ENCODE results near the gene CTNNBIP1. TPM values are rescaled to one million over a fixed set of nuclear protein-coding genes. Genes with fewer than 3 reads are reported as not detected.

The CTNNBIP1 gene
- total and polyA plus RNA-seq, 9 of the 15 experiments (the other 6 are each of a cell fraction or from before 2014, with no cell fraction given), result 0.65 to 29.2 (median 14.7) TPM

GRCh38 chr1:9867408-9868243, 42.4 kb downstream of the CTNNBIP1 start (continued):
- TF ChIP-seq NRF1 (conservative IDR thresholded peaks at IDR 0.05 in 1 of 2, IDR thresholded peaks at IDR 0.05 in 1 of 2), result no peak
- no peak for TF ChIP-seq SIX5 (IDR thresholded peaks at IDR 0.05; ENCODE audit: borderline replicate concordance in 1 of 2, insufficient read depth in 1 of 2, low read depth in 1 of 2, low read length in 2 of 2)
- TF ChIP-seq ZNF175 (CRISPR knock-in tag; IDR thresholded peaks at IDR 0.05; ENCODE audit: low read depth), result no peak
- no peak for TF ChIP-seq ZNF280A (IDR thresholded peaks at IDR 0.05; ENCODE audit: low read depth, partially characterized antibody)
- no peak for TF ChIP-seq BACH1 (tag; IDR thresholded peaks at IDR 0.05)
- TF ChIP-seq ZNF77 (CRISPR knock-in tag; IDR thresholded peaks at IDR 0.05), result no peak
- no peak for TF ChIP-seq PURB (CRISPR knock-in tag; IDR thresholded peaks at IDR 0.05; ENCODE audit: low read depth)
- no peak for TF ChIP-seq PCBP2 (IDR thresholded peaks at IDR 0.05; ENCODE audit: low read depth, low read length, poor library complexity, severe bottlenecking)
- no peak for TF ChIP-seq ZNF644 (tag; IDR thresholded peaks at IDR 0.05; ENCODE audit: low read depth)
- no peak for TF ChIP-seq ZNF518B (CRISPR knock-in tag; IDR thresholded peaks at IDR 0.05)
- TF ChIP-seq ZNF174 (CRISPR knock-in tag; IDR thresholded peaks at IDR 0.05), result no peak
- TF ChIP-seq ZNF584 (CRISPR knock-in tag; IDR thresholded peaks at IDR 0.05; ENCODE audit: low read depth), result no peak
- no peak for TF ChIP-seq MECOM (CRISPR knock-in tag; IDR thresholded peaks at IDR 0.05)
- no peak for TF ChIP-seq POLR2AphosphoS5 (IDR thresholded peaks at IDR 0.05; ENCODE audit: control insufficient read depth, insufficient read depth, low read depth, low read length)
- TF ChIP-seq ZNF707 (CRISPR knock-in tag; conservative IDR thresholded peaks at IDR 0.05), result no peak
- TF ChIP-seq TEAD1 (CRISPR knock-in tag; IDR thresholded peaks at IDR 0.05), result no peak; a peak in 1 of 4 replicates
- no peak for TF ChIP-seq ZZZ3 (IDR thresholded peaks at IDR 0.05)
- TF ChIP-seq ZNF511 (CRISPR knock-in tag; IDR thresholded peaks at IDR 0.05), result 0 out of 2 replicates have a peak, but pooled peaks have one; percentile 14
- TF ChIP-seq PHF20 (IDR thresholded peaks at IDR 0.05; ENCODE audit: partially characterized antibody), result no peak
- TF ChIP-seq DACH1 (IDR thresholded peaks at IDR 0.05; ENCODE audit: partially characterized antibody), result no peak
- peak; percentile 96 to 99 for TF ChIP-seq RAD21 (CRISPR knock-in tag; conservative IDR thresholded peaks at IDR 0.05 in 1 of 2, IDR thresholded peaks at IDR 0.05 in 1 of 2)
- no peak for TF ChIP-seq BCOR (IDR thresholded peaks at IDR 0.05)
- TF ChIP-seq NFXL1 (CRISPR knock-in tag; IDR thresholded peaks at IDR 0.05), result no peak
